GM12892 (cell line): ENCODE data around the gene ZNF628.

Experiments used
- POLR2A ChIP-seq: IDR thresholded peaks from 2 replicates; pipeline ENCODE4 v1.6.1; 2011; ENCODE audit warnings: low read depth, low read length, control low read depth
- POLR2AphosphoS5 ChIP-seq: IDR thresholded peaks from 2 replicates; pipeline ENCODE4 v1.6.1; 2011; ENCODE audit warnings: low read depth, low read length, control low read depth
- TAF1 ChIP-seq: IDR thresholded peaks from 2 replicates; pipeline ENCODE4 v1.6.1; 2011; ENCODE audit warnings: low read depth, mild to moderate bottlenecking, control low read depth, low read length, borderline replicate concordance

DNA sequence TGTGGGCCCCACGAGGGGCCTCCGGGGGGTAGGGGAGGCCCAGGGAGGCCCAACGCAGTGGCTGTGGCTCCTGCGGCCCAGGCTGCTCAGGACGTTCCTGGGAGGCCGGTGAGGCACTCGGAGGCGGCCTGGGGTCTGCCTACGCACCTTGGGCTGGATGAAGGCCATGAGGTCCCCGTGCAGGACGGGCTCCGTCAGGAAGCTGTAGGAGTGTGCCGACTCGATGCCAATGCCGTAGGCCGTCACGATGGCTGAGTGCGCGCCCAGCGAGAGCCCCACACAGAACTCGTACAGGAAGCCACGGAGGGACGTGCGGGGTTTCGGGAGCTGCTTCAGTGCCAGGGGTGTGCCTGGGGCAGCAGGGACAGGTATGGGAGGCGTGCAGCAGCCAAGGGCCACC, 54.6 kb downstream of the ZNF628 start:
- no peak for TF ChIP-seq POLR2A
- no peak for TF ChIP-seq POLR2AphosphoS5
- no peak for TF ChIP-seq TAF1
